ES-I3 (cell line): ENCODE measurements around the gene IL2RA.
"Not testable (repeated sequence)": the region's sequence is repeated elsewhere in the genome, so short reads cannot be mapped to it uniquely, and the experiment has no call there.

ENCODE experiments used
- H3K36me3 ChIP-seq: 2 replicates; pipeline ENCODE4 v1.6.1; 2013; ENCODE audit warnings: mild to moderate bottlenecking, low read length, control low read depth, moderate library complexity; ENCODE audit not compliant: insufficient read depth
- H3K4me1 ChIP-seq: 2 replicates; pipeline ENCODE4 v1.6.1; 2013; ENCODE audit warnings: mild to moderate bottlenecking, control low read depth, low read length; ENCODE audit not compliant: insufficient read depth
- H3K9ac ChIP-seq: 2 replicates; pipeline ENCODE4 v1.6.1; 2013; ENCODE audit warnings: low read depth, mild to moderate bottlenecking, low read length, moderate library complexity
- H3K9me3 ChIP-seq: 2 replicates; pipeline ENCODE4 v1.6.1; 2013; ENCODE audit warnings: mild to moderate bottlenecking, low read length, moderate library complexity; ENCODE audit not compliant: control insufficient read depth, insufficient read depth

Gene IL2RA

GRCh38 chr10:6010569-6010968 lies 51.6 kb downstream of the IL2RA start:
- Histone ChIP-seq H3K4me1 (no peaks in the 10 kb centered on the region), H3K9me3 (peaks cover 8% of the 10 kb centered on the region; the same call in 1 of the 2 replicates), H3K9ac (no peak overlapping the region), H3K36me3 (no peaks in the 10 kb centered on the region)

DNA sequence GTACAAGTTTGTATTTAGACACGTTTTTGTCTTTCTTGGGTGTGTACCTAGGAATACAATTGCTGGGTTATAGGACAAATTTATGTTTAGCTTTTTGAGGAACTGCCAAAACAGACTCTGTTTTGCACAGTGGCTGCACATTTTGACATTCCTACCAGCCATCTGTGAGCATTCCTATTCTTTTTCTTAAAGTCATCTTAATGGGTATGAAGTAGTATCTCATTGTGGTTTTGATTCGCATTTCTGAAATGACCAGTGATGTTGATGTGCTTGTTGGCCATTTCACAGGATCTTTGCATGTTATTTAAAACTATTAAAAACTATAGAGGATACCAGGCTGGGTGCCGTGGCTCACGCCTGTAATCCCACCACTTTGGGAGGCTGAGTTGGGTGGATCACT lies 52.2 kb downstream of the IL2RA start:
- no peak overlapping the region for H3K9ac ChIP-seq
- H3K4me1 ChIP-seq, result no peaks in the 10 kb centered on the region
- no peaks in the 10 kb centered on the region for H3K36me3 ChIP-seq
- H3K9me3 ChIP-seq, result peaks cover 8% of the 10 kb centered on the region; the same call in 1 of the 2 replicates

- Histone ChIP-seq H3K9me3 (peaks cover 8% of the 10 kb centered on the region; the same call in 1 of the 2 replicates), H3K9ac (no peak overlapping the region), H3K36me3 (no peaks in the 10 kb centered on the region), H3K4me1 (no peaks in the 10 kb centered on the region)
Measured at GRCh38 chr10:6009150-6009549, 53.0 kb downstream of the IL2RA start.

DNA sequence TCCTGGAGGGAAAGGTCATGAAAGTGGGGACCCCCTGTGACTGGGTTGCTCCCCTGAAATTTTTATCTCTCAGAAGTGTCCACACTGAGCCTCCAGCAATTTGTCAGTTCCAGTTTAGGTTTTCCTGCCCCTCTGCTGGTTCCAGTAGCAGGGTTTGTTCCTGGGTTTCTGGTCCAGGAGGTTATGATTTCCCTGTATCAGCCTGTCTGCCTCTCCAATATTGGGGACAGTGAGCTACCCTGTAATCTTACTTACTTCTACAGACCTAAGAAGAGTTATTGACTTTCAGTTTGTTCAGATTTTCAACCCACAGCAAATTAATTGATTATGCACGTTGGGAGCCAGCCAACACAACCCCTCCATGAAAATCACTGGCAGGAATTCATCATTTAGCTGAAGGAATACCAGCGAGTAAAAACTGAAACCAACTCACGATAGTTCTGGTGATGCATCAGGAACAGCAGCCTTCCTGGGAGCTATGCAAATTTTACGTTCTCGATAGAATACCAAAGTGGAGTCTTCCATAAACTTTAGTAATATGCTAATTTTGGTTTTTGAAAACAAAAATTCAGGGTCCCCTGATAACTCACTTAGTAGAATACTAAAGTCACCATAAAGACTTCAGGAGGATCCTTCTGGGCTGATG lies 53.5 kb downstream of the IL2RA start:
- H3K9me3 ChIP-seq, result peaks cover 8% of the 10 kb centered on the region; the same call in 1 of the 2 replicates
- no peaks in the 10 kb centered on the region for H3K36me3 ChIP-seq
- H3K4me1 ChIP-seq, result no peaks in the 10 kb centered on the region
- H3K9ac ChIP-seq, result no peak overlapping the region

DNA sequence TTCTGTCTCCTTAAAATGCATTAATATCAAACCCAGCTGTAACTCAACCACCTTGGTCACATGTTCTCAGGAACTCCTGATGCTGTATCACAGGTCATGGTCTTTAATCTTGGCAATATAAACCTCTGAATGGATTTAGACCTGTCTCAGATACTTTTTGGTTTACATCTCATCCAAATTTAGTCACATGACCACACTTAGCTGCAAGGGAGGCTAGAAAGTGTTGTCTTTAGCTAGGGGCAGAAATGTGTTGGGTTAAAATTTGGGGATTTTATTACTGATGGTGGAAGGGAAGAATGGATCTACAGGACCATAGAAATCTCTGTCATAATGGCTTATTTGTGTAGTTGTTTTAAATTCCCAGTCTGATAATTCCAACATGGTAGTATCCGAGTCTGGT lies 55.2 kb downstream of the IL2RA start:
- Histone ChIP-seq H3K4me1 (no peaks in the 10 kb centered on the region), H3K36me3 (no peaks in the 10 kb centered on the region), H3K9ac (no peak overlapping the region), H3K9me3 (peaks cover 8% of the 10 kb centered on the region; the same call in 1 of the 2 replicates)

DNA sequence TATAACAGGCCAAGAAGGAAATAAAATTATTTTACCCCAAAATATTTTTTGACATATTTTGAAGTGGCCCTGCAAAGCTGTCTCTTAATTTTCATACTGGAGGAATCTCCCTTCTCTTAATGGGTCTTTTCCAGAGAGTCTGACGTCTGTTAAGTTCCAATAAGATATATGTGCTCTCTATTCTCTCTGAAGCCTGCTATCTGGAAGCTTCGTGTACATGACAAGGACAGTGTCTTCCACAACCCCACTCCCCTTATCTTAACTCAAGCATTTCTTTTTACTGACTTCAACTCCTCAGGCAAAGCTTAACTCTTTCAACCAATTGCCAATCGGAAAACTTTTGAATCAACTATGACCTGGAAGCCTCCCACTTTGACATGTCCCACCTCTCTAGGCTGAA lies 55.6 kb downstream of the IL2RA start:
- Histone ChIP-seq H3K4me1 (no peaks in the 10 kb centered on the region), H3K36me3 (no peaks in the 10 kb centered on the region), H3K9ac (no peak overlapping the region), H3K9me3 (peaks cover 8% of the 10 kb centered on the region; the same call in 1 of the 2 replicates)

DNA sequence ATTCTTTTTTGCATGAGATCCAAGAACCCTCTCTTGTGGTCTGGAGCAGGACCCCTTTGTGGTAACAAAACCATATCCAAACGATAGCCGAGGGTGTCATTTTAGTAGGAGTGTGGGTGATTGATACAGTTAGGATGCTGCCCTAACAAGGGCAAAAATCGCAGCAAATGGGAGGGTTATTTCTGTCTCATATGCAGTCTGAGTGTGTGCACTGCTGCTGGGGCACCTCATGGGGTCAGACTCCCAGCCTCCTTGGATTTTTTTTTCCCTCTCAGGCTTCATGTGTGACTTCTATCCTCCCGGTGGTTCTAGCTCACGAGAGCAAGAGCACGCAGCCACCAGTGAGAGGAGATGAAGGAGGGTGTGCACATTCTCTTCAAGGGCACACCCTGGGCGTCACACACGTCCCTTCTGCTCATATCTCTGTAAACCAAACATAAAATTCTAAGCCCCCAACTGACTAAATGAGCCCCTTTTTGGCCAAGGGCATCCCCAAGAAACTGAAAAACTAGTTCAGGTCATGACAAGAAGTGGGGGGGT lies 56.2 kb downstream of the IL2RA start:
- no peak overlapping the region for H3K9ac ChIP-seq
- H3K36me3 ChIP-seq, result no peaks in the 10 kb centered on the region
- peaks cover 8% of the 10 kb centered on the region; the same call in 1 of the 2 replicates for H3K9me3 ChIP-seq
- no peaks in the 10 kb centered on the region for H3K4me1 ChIP-seq

GRCh38 chr10:6005161-6005804 lies 56.9 kb downstream of the IL2RA start:
- not testable (repeated sequence) for H3K9ac ChIP-seq, H3K4me1 ChIP-seq, H3K9me3 ChIP-seq, H3K36me3 ChIP-seq

- H3K9me3 ChIP-seq, result peaks cover 8% of the 10 kb centered on the region; the same call in 1 of the 2 replicates
- no peak overlapping the region for H3K9ac ChIP-seq
- no peaks in the 10 kb centered on the region for H3K4me1 ChIP-seq
- H3K36me3 ChIP-seq, result no peaks in the 10 kb centered on the region
Measured at GRCh38 chr10:6002809-6003510, 59.2 kb downstream of the IL2RA start.

- Histone ChIP-seq H3K36me3 (no peaks in the 10 kb centered on the region), H3K9me3 (no peaks in the 10 kb centered on the region; the same call in 1 of the 2 replicates), H3K4me1 (no peaks in the 10 kb centered on the region), H3K9ac (no peak overlapping the region)
Measured at GRCh38 chr10:5999440-6000165, 62.6 kb downstream of the IL2RA start.

DNA sequence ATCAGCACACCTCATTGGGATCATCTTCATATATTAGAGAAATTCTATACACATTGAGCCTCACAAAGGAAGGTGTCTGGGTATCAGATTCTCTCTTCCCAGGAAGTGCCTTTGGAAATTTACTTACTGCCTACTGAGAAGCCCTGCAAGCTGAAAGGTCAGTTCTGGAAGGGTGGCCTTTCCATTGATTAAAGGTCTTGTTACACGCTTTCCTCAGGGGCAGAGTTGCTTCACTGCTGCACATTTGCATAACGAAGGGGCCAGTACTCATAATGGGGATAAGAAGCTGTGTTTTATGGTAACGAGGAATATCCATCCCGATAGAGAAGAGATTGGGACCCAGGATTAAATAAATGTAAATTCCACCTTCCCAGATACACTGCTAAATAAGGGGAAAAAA lies 65.5 kb downstream of the IL2RA start:
- Histone ChIP-seq H3K9ac (no peak overlapping the region), H3K36me3 (no peaks in the 10 kb centered on the region), H3K4me1 (no peaks in the 10 kb centered on the region), H3K9me3 (peaks cover 5% of the 10 kb centered on the region; the same call in 1 of the 2 replicates)

GRCh38 chr10:5992398-5992797 lies 69.8 kb downstream of the IL2RA start:
- no peaks in the 10 kb centered on the region for H3K36me3 ChIP-seq
- H3K9ac ChIP-seq, result no peak overlapping the region
- H3K4me1 ChIP-seq, result no peaks in the 10 kb centered on the region
- H3K9me3 ChIP-seq, result peaks cover 5% of the 10 kb centered on the region; the same call in 1 of the 2 replicates

GRCh38 chr10:5991708-5992107 lies 70.5 kb downstream of the IL2RA start:
- H3K9ac ChIP-seq, result no peak overlapping the region
- H3K4me1 ChIP-seq, result no peaks in the 10 kb centered on the region
- no peaks in the 10 kb centered on the region for H3K36me3 ChIP-seq
- H3K9me3 ChIP-seq, result peaks cover 5% of the 10 kb centered on the region; the same call in 1 of the 2 replicates

GRCh38 chr10:5989756-5990155 lies 72.4 kb downstream of the IL2RA start:
- H3K9ac ChIP-seq, result no peak overlapping the region
- peaks cover 5% of the 10 kb centered on the region; the same call in 1 of the 2 replicates for H3K9me3 ChIP-seq
- H3K4me1 ChIP-seq, result no peaks in the 10 kb centered on the region
- no peaks in the 10 kb centered on the region for H3K36me3 ChIP-seq
